HepG2 (cell line): ENCODE measurements around the gene EVA1A. TPM values are rescaled to one million over a fixed set of nuclear protein-coding genes. Genes with fewer than 3 reads are reported as not detected.

Source experiments
- ATAC-seq: fragments of 200-7000 bp; cut with Tn5 transposase; 3 replicates; pipeline ENCODE4 v1.9.1; 2020; ENCODE audit warnings: mild to moderate bottlenecking, moderate library complexity
- BruUV-seq: library from RNA; stranded (reverse); fragments of 400-500 nt; replicated peaks from 2 replicates; lab custom pipeline; 2021; lab: Mats Ljungman, UMichigan
- CTCF ChIA-PET: fragments of 300-600 bp; formaldehyde crosslinking; extraction: SDS; loops from one replicate; lab custom pipeline; 2021; ENCODE audit warnings: low total read pairs, inconsistent platforms, low intra/inter-chr PET ratio; lab: Yijun Ruan, JAX
- POLR2A ChIA-PET: fragments of 350-600 bp; sonication (Branson Sonifier 250); formaldehyde crosslinking; loops from one replicate; lab custom pipeline; 2020; ENCODE audit warnings: antibody characterized with exemption, inconsistent platforms; lab: Yijun Ruan, JAX
- DNase-seq: peaks from one replicate; pipeline ENCODE4 v3.0.0-alpha.2; 2015; ENCODE audit warnings: low spot score
- FAIRE-seq: peaks from 3 replicates; lab custom pipeline; 2011; peaks lifted over from hg19 to GRCh38; lab: Jason Lieb, UNC
- H2AFZ ChIP-seq: one replicate; pipeline ENCODE4 v1.6.1; 2011; ENCODE audit warnings: low read length, inconsistent platforms
- H3K27ac ChIP-seq: fragments of 300-600 bp; 3 replicates; pipeline ENCODE4 v1.8.0; 2011; ENCODE audit warnings: mixed run types, mild to moderate bottlenecking, mixed read lengths, low read length, inconsistent platforms; ENCODE audit not compliant: insufficient read depth; ENCODE audit errors: extremely low read length
- H3K27me3 ChIP-seq, 2 experiments: fragments of 200-600 bp in 1 of 2; 2 replicates in 1 of 2; 3 replicates in 1 of 2; pipeline versions ENCODE4 v1.6.0 to v1.8.0; 2011; ENCODE audit warnings: low read length in 2 of 2, mild to moderate bottlenecking in 2 of 2, moderate library complexity in 2 of 2, inconsistent platforms in 1 of 2; ENCODE audit not compliant: insufficient read depth in 2 of 2, control insufficient read depth in 1 of 2
- H3K36me3 ChIP-seq, 2 experiments: fragments of 200-600 bp in 1 of 2; replicated peaks in 1 of 2; 2 replicates in 1 of 2; 3 replicates in 1 of 2; pipeline versions ENCODE4 v1.5.1 to v1.8.0; 2011; ENCODE audit warnings: low read length in 2 of 2, inconsistent platforms in 1 of 2; ENCODE audit not compliant: insufficient read depth in 2 of 2, control insufficient read depth in 1 of 2
- H3K4me1 ChIP-seq: 2 replicates; pipeline ENCODE4 v1.5.1; 2012; ENCODE audit warnings: low read length, inconsistent platforms; ENCODE audit not compliant: insufficient read depth
- H3K4me2 ChIP-seq: 2 replicates; pipeline ENCODE4 v1.6.0; 2011; ENCODE audit warnings: low read depth, low read length, inconsistent platforms
- H3K4me3 ChIP-seq, 3 experiments: fragments of 200-600 bp in 1 of 3; sonication (generic), shearing (Covaris generic) in 1 of 3; replicated peaks in 1 of 3; 2 replicates each; pipeline ENCODE4 v1.5.1; 2011 to 2016; ENCODE audit warnings: low read length in 3 of 3, inconsistent platforms in 2 of 3, low read depth in 2 of 3, mild to moderate bottlenecking in 2 of 3, control low read depth in 1 of 3, mixed read lengths in 1 of 3; ENCODE audit not compliant: insufficient read depth in 1 of 3
- H3K79me2 ChIP-seq: one replicate; pipeline ENCODE4 v1.6.1; 2011; ENCODE audit warnings: low read length, inconsistent platforms; ENCODE audit not compliant: insufficient read depth
- H3K9ac ChIP-seq: 2 replicates; pipeline ENCODE4 v1.6.0; 2011; ENCODE audit warnings: mild to moderate bottlenecking, low read depth, low read length, inconsistent platforms; ENCODE audit not compliant: insufficient read depth
- H3K9me3 ChIP-seq: 2 replicates; pipeline ENCODE4 v1.5.1; 2012; ENCODE audit warnings: mild to moderate bottlenecking, low read length
- H4K20me1 ChIP-seq: 2 replicates; pipeline ENCODE4 v1.6.0; 2011; ENCODE audit warnings: inconsistent platforms, mild to moderate bottlenecking, low read length, moderate library complexity; ENCODE audit not compliant: insufficient read depth
- ARNT ChIP-seq: fragments of 450-650 bp; IDR thresholded peaks from 2 replicates; pipeline ENCODE4 v1.6.1; 2017
- ATF4 ChIP-seq, 2 experiments: fragments of 450-650 bp in 1 of 2; sonication (generic) in 1 of 2; formaldehyde crosslinking; IDR thresholded peaks; 2 replicates each; pipeline versions ENCODE4 v1.5.0 to v1.8.0; 2020 to 2022; ENCODE audit warnings: mild to moderate bottlenecking in 1 of 2, missing genetic modification reagents in 1 of 2
- EHMT2 ChIP-seq: fragments of 200-600 bp; sonication (generic); IDR thresholded peaks from 2 replicates; pipeline ENCODE4 v1.7.0; 2017; ENCODE audit warnings: antibody characterized with exemption, low read depth, low read length, borderline replicate concordance
- HOMEZ ChIP-seq: IDR thresholded peaks from 2 replicates; pipeline ENCODE4 v1.6.1; 2016; ENCODE audit warnings: low read depth
- MAFF ChIP-seq: IDR thresholded peaks from 2 replicates; pipeline ENCODE4 v1.6.1; 2011; ENCODE audit warnings: low read depth, low read length, improper control_type of control experiment
- MAFG ChIP-seq: sonication (generic); formaldehyde crosslinking; IDR thresholded peaks from 2 replicates; pipeline ENCODE4 v1.5.1; 2020; ENCODE audit warnings: mild to moderate bottlenecking, missing genetic modification reagents
- MAFK ChIP-seq, 2 experiments: IDR thresholded peaks in 1 of 2; conservative IDR thresholded peaks in 1 of 2; 2 replicates each; pipeline ENCODE4 v1.6.1; 2011; ENCODE audit warnings: improper control_type of control experiment in 2 of 2, low read length in 2 of 2
- PHB2 ChIP-seq: fragments of 450-650 bp; IDR thresholded peaks from 2 replicates; pipeline ENCODE4 v1.6.1; 2018; ENCODE audit not compliant: partially characterized antibody
- POLR2AphosphoS5 ChIP-seq: IDR thresholded peaks from 2 replicates; pipeline ENCODE4 v1.6.1; 2012; ENCODE audit warnings: low read depth, low read length
- RBM22 ChIP-seq: fragments of 200-400 bp; formaldehyde crosslinking; optimal IDR thresholded peaks from 2 replicates; pipeline ENCODE3; 2017; ENCODE audit warnings: mild to moderate bottlenecking, low read length, moderate library complexity
- SALL2 ChIP-seq: sonication (generic); formaldehyde crosslinking; IDR thresholded peaks from 2 replicates; pipeline ENCODE4 v1.8.1; 2023; ENCODE audit warnings: mild to moderate bottlenecking, missing genetic modification reagents, inconsistent platforms
- SCMH1 ChIP-seq: sonication (generic); formaldehyde crosslinking; IDR thresholded peaks from 2 replicates; pipeline ENCODE4 v1.9.0; 2021; ENCODE audit warnings: missing genetic modification reagents, mild to moderate bottlenecking, borderline replicate concordance
- SNAPC4 ChIP-seq: sonication (generic); formaldehyde crosslinking; IDR thresholded peaks from 2 replicates; pipeline ENCODE4 v1.4.0; 2020; ENCODE audit warnings: mild to moderate bottlenecking, missing genetic modification reagents
- SSRP1 ChIP-seq: IDR thresholded peaks from 2 replicates; pipeline ENCODE4 v1.6.1; 2016; ENCODE audit warnings: control low read depth
- ZC3H13 ChIP-seq: sonication (generic); formaldehyde crosslinking; IDR thresholded peaks from 2 replicates; pipeline ENCODE4 v1.8.1; 2023; ENCODE audit warnings: mild to moderate bottlenecking, missing genetic modification reagents, moderate library complexity
- ZKSCAN5 ChIP-seq: sonication (generic); formaldehyde crosslinking; IDR thresholded peaks from 2 replicates; pipeline ENCODE4 v1.5.1; 2020; ENCODE audit warnings: mild to moderate bottlenecking, missing genetic modification reagents
- ZNF260 ChIP-seq: sonication (generic); formaldehyde crosslinking; IDR thresholded peaks from 2 replicates; pipeline ENCODE4 v1.4.0; 2020; ENCODE audit warnings: missing genetic modification reagents, low read depth, mild to moderate bottlenecking, borderline replicate concordance
- ZNF564 ChIP-seq: sonication (generic); formaldehyde crosslinking; IDR thresholded peaks from 2 replicates; pipeline ENCODE4 v1.8.1; 2023; ENCODE audit warnings: mild to moderate bottlenecking, missing genetic modification reagents
- WGBS: methylation state at CpG from one replicate; pipeline ENCODE4 v1.1.6; 2017; ENCODE audit warnings: low lambda C conversion rate; 5-methylcytosine and 5-hydroxymethylcytosine counted together
- in situ Hi-C: cut with HindIII; loops from 2 replicates; pipeline ENCODE4 v1.10.0; 2017; ENCODE audit warnings: low pct_unique_long_range_greater_than_20kb; ENCODE audit not compliant: extremely low pct_ligation_motif_present
- intact Hi-C: fragments of 100-400 bp; cut with micrococcal nuclease; formaldehyde crosslinking; loops from one replicate; pipeline ENCODE4 v1.10.0; 2022; ENCODE audit not compliant: unreplicated experiment
- polyA plus RNA-seq, 8 experiments: library from polyadenylated mRNA; depleted of rRNA in 3 of 8; stranded (reverse) in 7 of 8; unstranded in 1 of 8; fragments of >200 nt; fragmentation: Illumina TruSeq in 4 of 8; extraction: Trizol in 4 of 8; gene quantifications; 2 replicates each; pipeline versions ENCODE4 v1.2.1 to v1.2.3, GENCODE V29; 2011 to 2016; ENCODE audit warnings: low read depth in 4 of 8, missing spikeins in 1 of 8, mixed read lengths in 1 of 8; ENCODE audit not compliant: insufficient read depth in 1 of 8
- total RNA-seq, 5 experiments: library from RNA; depleted of rRNA; stranded (reverse); fragments of >200 nt; fragmentation: Illumina TruSeq; extraction: Trizol; gene quantifications; 2 replicates each; pipeline ENCODE4 v1.2.3, GENCODE V29; 2016; ENCODE audit warnings: low read depth in 1 of 5

Gene EVA1A
- total and polyA plus RNA-seq, 2 of the 13 experiments (the other 11 are each of a cell fraction or from before 2014, with no cell fraction given): 57.5 to 57.8 TPM

GRCh38 chr2:75491129-75491753 lies 69.5 kb downstream of the EVA1A start:
- ChIA-PET POLR2A (interaction anchor here (2.3 kb wide), 1 partner anchor 32 kb away, joined by 8 read pairs; no protein-coding TSS in a partner anchor), CTCF (no interaction called here)
- 99% methylated on average over 4 of the region's 4 CpGs for WGBS

More at GRCh38 chr2:75491129-75491753, 69.5 kb downstream of the EVA1A start:
- no peak overlapping the region for H3K27ac ChIP-seq
- H3K4me1 ChIP-seq: peaks cover 25% of the 10 kb centered on the region
- H3K4me3 ChIP-seq: no peak overlapping the region
- ATAC-seq (no peak), FAIRE-seq (no peak), DNase-seq (no peak)
- intact Hi-C loops: no loop called here
- peaks cover 34 to 59% of the 10 kb centered on the region in 2 experiments for H3K36me3 ChIP-seq
- H3K9me3 ChIP-seq: 0 out of 2 replicates have a peak, but pooled peaks cover 6% of the 10 kb centered on the region
- in situ Hi-C loops: no loop called here
- peaks cover 26% of the 10 kb centered on the region for H3K79me2 ChIP-seq
- TF ChIP-seq MAFK (conservative IDR thresholded peaks at IDR 0.05 in 1 of 2, IDR thresholded peaks at IDR 0.05 in 1 of 2; ENCODE audit: low read length in 2 of 2): peak; percentile 100
- no peak for TF ChIP-seq EHMT2
- peak; percentile 86 for TF ChIP-seq MAFG
- no peak for TF ChIP-seq ZKSCAN5 (CRISPR knock-in tag)
- TF ChIP-seq MAFF: peak; percentile 100
- TF ChIP-seq ATF4 (CRISPR knock-in tag; IDR thresholded peaks at IDR 0.05): no peak
- TF ChIP-seq SCMH1: no peak
- 0 out of 2 replicates have a peak, but pooled peaks have one; percentile 12 for TF ChIP-seq SSRP1
- TF ChIP-seq ARNT: no peak
- TF ChIP-seq ZC3H13 (CRISPR knock-in tag): 0 out of 2 replicates have a peak, but pooled peaks have one; percentile 3
- TF ChIP-seq HOMEZ (CRISPR knock-in tag): 0 out of 2 replicates have a peak, but pooled peaks have one; percentile 16
- TF ChIP-seq ZNF260 (CRISPR knock-in tag): no peak
- peak; percentile 35 for TF ChIP-seq RBM22
- TF ChIP-seq POLR2AphosphoS5: peak; percentile 32
- no peak for TF ChIP-seq ZNF564
- TF ChIP-seq PHB2: no peak
- no peak for TF ChIP-seq SALL2 (CRISPR knock-in tag)
- no peak for TF ChIP-seq SNAPC4 (CRISPR knock-in tag)
- H4K20me1 ChIP-seq: peaks cover 3% of the 10 kb centered on the region; the same call in 1 of the 2 replicates
- no peak overlapping the region for H2AFZ ChIP-seq
- no peak overlapping the region for H3K9ac ChIP-seq
- H3K27me3 ChIP-seq: no peaks in the 10 kb centered on the region
- no peak overlapping the region for H3K4me2 ChIP-seq
- no TSS peak for BruUV-seq
